DND-41 (cell line): ENCODE results near the gene NUP88.

Experiments
- ATAC-seq: fragments of 200-7000 bp; cut with Tn5 transposase; 3 replicates; pipeline ENCODE4 v1.9.1; 2021; ENCODE audit warnings: low read depth; ENCODE audit not compliant: insufficient read depth
- DNase-seq: peaks from one replicate; pipeline ENCODE4 v3.0.0-alpha.2; 2020
- H2AFZ ChIP-seq: 2 replicates; pipeline ENCODE4 v1.6.0; 2012; ENCODE audit warnings: low read depth, low read length
- H3K27ac ChIP-seq: 2 replicates; pipeline ENCODE4 v1.5.1; 2012; ENCODE audit warnings: low read length, inconsistent platforms
- H3K27me3 ChIP-seq: fragments of 200-600 bp; sonication (generic); 2 replicates; pipeline ENCODE4 v1.6.0; 2012; ENCODE audit warnings: low read length, mild to moderate bottlenecking, inconsistent platforms; ENCODE audit not compliant: insufficient read depth, poor library complexity
- H3K36me3 ChIP-seq: 2 replicates; pipeline ENCODE4 v1.5.1; 2012; ENCODE audit warnings: low read length, inconsistent platforms; ENCODE audit not compliant: insufficient read depth
- H3K4me1 ChIP-seq: 2 replicates; pipeline ENCODE4 v1.5.1; 2012; ENCODE audit warnings: mild to moderate bottlenecking, low read length; ENCODE audit not compliant: insufficient read depth
- H3K4me2 ChIP-seq: 2 replicates; pipeline ENCODE4 v1.6.0; 2012; ENCODE audit warnings: mild to moderate bottlenecking, moderate library complexity, low read length, inconsistent platforms; ENCODE audit not compliant: insufficient read depth
- H3K4me3 ChIP-seq, 2 experiments: fragments of 200-600 bp in 1 of 2; shearing (Covaris generic) in 1 of 2; 2 replicates each; pipeline ENCODE4 v1.5.1; 2012 to 2016; ENCODE audit warnings: inconsistent platforms in 2 of 2, low read length in 2 of 2, mild to moderate bottlenecking in 2 of 2, low read depth in 1 of 2, moderate library complexity in 1 of 2
- H3K79me2 ChIP-seq: 2 replicates; pipeline ENCODE4 v1.6.0; 2012; ENCODE audit warnings: low read length, inconsistent platforms; ENCODE audit not compliant: insufficient read depth
- H3K9ac ChIP-seq: 2 replicates; pipeline ENCODE4 v1.6.0; 2012; ENCODE audit warnings: low read depth, mild to moderate bottlenecking, inconsistent platforms, low read length, moderate library complexity
- H3K9me3 ChIP-seq: 2 replicates; pipeline ENCODE4 v1.5.1; 2012; ENCODE audit warnings: low read length, moderate library complexity, mild to moderate bottlenecking, inconsistent platforms; ENCODE audit not compliant: insufficient read depth, severe bottlenecking
- H4K20me1 ChIP-seq: 2 replicates; pipeline ENCODE4 v1.6.0; 2012; ENCODE audit warnings: low read length; ENCODE audit not compliant: insufficient read depth
- EZH2 ChIP-seq: IDR thresholded peaks from 3 replicates; pipeline ENCODE4 v1.6.1; 2012; ENCODE audit warnings: borderline replicate concordance, low read depth, mild to moderate bottlenecking, moderate library complexity, low read length, inconsistent platforms; ENCODE audit not compliant: severe bottlenecking
- TF ChIP-seq, protein P1 (sequence below): IDR thresholded peaks from 2 replicates; pipeline ENCODE4 v1.5.1; 2012; ENCODE audit warnings: borderline replicate concordance, low read length, moderate library complexity, mild to moderate bottlenecking; ENCODE audit not compliant: poor library complexity, severe bottlenecking; ENCODE audit errors: extremely low read depth

NUP88 gene

DNA sequence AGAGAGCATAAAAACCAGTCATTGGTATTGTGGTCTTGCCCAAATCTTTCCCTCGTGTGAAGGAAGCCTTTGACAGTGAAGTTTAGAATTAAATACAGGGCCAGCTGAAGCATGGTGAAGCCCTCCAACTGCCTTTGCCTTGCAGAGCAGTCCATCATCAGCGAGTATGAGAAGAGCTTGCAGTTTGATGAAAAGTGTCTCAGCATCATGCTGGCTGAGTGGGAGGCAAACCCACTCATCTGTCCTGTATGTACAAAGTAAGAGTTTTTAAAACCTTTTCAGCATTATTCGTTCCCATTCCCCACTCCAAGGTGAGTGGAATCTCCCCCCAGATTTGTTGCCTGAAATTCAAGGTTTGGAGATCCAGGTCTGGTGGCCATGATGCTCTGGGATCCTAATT lies 6.4 kb upstream of the NUP88 start:
- H4K20me1 ChIP-seq, result 0 out of 2 replicates have a peak, but pooled peaks cover 10% of the 10 kb centered on the region
- no peak overlapping the region for H3K27ac ChIP-seq
- H3K4me2 ChIP-seq, result no peak overlapping the region
- no peaks in the 10 kb centered on the region for H3K9me3 ChIP-seq
- H3K4me1 ChIP-seq, result peaks cover 26% of the 10 kb centered on the region
- ATAC-seq (no peak), DNase-seq (no peak)
- no peaks in the 10 kb centered on the region for H3K27me3 ChIP-seq
- peaks cover 83% of the 10 kb centered on the region for H3K36me3 ChIP-seq
- no peak overlapping the region for H3K4me3 ChIP-seq
- TF ChIP-seq EZH2, result no peak
- TF ChIP-seq, protein P1, sequence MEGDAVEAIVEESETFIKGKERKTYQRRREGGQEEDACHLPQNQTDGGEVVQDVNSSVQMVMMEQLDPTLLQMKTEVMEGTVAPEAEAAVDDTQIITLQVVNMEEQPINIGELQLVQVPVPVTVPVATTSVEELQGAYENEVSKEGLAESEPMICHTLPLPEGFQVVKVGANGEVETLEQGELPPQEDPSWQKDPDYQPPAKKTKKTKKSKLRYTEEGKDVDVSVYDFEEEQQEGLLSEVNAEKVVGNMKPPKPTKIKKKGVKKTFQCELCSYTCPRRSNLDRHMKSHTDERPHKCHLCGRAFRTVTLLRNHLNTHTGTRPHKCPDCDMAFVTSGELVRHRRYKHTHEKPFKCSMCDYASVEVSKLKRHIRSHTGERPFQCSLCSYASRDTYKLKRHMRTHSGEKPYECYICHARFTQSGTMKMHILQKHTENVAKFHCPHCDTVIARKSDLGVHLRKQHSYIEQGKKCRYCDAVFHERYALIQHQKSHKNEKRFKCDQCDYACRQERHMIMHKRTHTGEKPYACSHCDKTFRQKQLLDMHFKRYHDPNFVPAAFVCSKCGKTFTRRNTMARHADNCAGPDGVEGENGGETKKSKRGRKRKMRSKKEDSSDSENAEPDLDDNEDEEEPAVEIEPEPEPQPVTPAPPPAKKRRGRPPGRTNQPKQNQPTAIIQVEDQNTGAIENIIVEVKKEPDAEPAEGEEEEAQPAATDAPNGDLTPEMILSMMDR, result no peak
- peaks cover 45% of the 10 kb centered on the region for H3K79me2 ChIP-seq
- no peak overlapping the region for H3K9ac ChIP-seq
- no peak overlapping the region for H2AFZ ChIP-seq

DNA sequence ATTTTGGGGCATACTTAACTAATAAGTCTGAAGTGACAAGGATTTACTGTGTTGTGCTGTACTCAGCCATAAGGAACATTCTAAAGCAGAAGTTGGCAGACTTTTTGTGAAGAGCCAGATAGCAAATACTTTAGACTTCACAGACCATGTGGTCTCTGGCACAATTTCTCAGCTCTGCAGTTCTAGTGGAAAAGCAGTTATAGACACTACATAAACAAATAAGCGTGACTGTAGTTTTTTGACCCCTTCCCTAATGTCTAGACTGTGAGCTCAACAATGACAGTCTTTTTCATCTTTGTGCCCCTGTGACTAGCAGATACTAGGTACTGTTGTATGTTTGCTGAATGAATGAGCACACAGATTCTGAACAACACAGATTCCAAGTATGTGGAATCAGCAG lies 5.4 kb upstream of the NUP88 start:
- no peak for TF ChIP-seq EZH2
- TF ChIP-seq, protein P1, result no peak
- peaks cover 76% of the 10 kb centered on the region for H3K36me3 ChIP-seq

DNA sequence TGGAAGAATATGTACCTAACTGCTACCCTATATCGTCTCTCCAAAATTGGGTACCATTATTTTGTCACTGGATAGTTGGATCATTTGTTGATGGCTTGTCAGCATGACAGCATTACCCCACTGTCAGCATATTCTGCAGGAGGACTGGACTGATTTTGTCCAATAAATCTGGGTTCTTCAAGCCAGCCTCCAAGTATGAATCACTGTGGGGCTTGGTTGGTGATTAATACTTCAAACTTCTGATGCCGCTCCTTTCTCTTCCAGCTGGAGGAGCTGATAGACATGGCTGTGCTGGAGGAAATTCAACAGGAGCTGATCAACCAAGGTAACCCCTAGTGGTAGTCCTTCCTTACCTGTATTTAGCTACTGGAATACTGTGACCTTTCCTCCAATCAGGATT lies 3.0 kb upstream of the NUP88 start:
- no peak for DNase-seq
- H4K20me1 ChIP-seq, result peaks cover 9% of the 10 kb centered on the region; the same call in 1 of the 2 replicates
- peaks cover 58% of the 10 kb centered on the region for H3K36me3 ChIP-seq
- H3K27ac ChIP-seq, result no peak overlapping the region
- no peak overlapping the region for H2AFZ ChIP-seq
- H3K9ac ChIP-seq, result no peak overlapping the region
- ATAC-seq, result no peak
- TF ChIP-seq, protein P1, result no peak
- no peak for TF ChIP-seq EZH2
- H3K4me3 ChIP-seq, result no peak overlapping the region
- H3K27me3 ChIP-seq, result no peaks in the 10 kb centered on the region
- peak overlapping the region; percentile 82; the same call in 1 of the 2 replicates for H3K4me2 ChIP-seq
- no peaks in the 10 kb centered on the region for H3K9me3 ChIP-seq
- H3K4me1 ChIP-seq, result peaks cover 41% of the 10 kb centered on the region
- peaks cover 74% of the 10 kb centered on the region for H3K79me2 ChIP-seq

More for the DNA sequence above, 5.4 kb upstream of the NUP88 start:
- no peaks in the 10 kb centered on the region for H3K27me3 ChIP-seq
- peaks cover 29% of the 10 kb centered on the region for H3K4me1 ChIP-seq
- peak overlapping the region; percentile 21; the same call in 1 of the 2 replicates for H3K4me2 ChIP-seq
- peaks cover 53% of the 10 kb centered on the region for H3K79me2 ChIP-seq
- no peak overlapping the region for H2AFZ ChIP-seq
- 0 out of 2 replicates have a peak, but pooled peaks cover 8% of the 10 kb centered on the region for H4K20me1 ChIP-seq
- no peak overlapping the region for H3K4me3 ChIP-seq
- DNase-seq (no peak), ATAC-seq (no peak)
- H3K9ac ChIP-seq, result no peak overlapping the region
- no peak overlapping the region for H3K27ac ChIP-seq
- no peaks in the 10 kb centered on the region for H3K9me3 ChIP-seq
